H1 (cell line): ENCODE results near the gene LARP4. TPM values are rescaled to one million over a fixed set of nuclear protein-coding genes. Genes with fewer than 3 reads are reported as not detected.

ENCODE experiments used
- CTCF ChIA-PET: fragments of 300-600 bp; sonication (Branson Sonifier 250); formaldehyde crosslinking; loops from one replicate; lab custom pipeline; 2021; ENCODE audit not compliant: partially characterized antibody; lab: Charles Lee
- POLR2A ChIA-PET: fragments of 300-600 bp; sonication (Branson Sonifier 250); formaldehyde crosslinking; loops from one replicate; lab custom pipeline; 2021; ENCODE audit warnings: inconsistent platforms; ENCODE audit not compliant: partially characterized antibody; lab: Charles Lee
- DNase-seq, 2 experiments: peaks; one replicate each; pipeline versions ENCODE4 v3.0.0 to v3.0.0-alpha.2; 2010 to 2022; ENCODE audit warnings: low spot score in 2 of 2, low read depth in 1 of 2, mixed read lengths in 1 of 2
- FAIRE-seq: peaks from 2 replicates; lab custom pipeline; 2011; peaks lifted over from hg19 to GRCh38; lab: Jason Lieb, UNC
- H2AFZ ChIP-seq: 2 replicates; pipeline ENCODE4 v1.8.1; 2012; ENCODE audit warnings: low read length, inconsistent platforms
- H2AK5ac ChIP-seq: 2 replicates; pipeline ENCODE4 v1.6.1; 2013; ENCODE audit warnings: low read depth, low read length
- H2BK120ac ChIP-seq: replicated peaks from 2 replicates; pipeline ENCODE3; 2013; ENCODE audit warnings: low read depth, low read length, inconsistent platforms
- H2BK12ac ChIP-seq: 2 replicates; pipeline ENCODE4 v1.6.1; 2013; ENCODE audit warnings: low read depth, low read length
- H2BK15ac ChIP-seq: 2 replicates; pipeline ENCODE4 v1.6.1; 2013; ENCODE audit warnings: low read length
- H2BK20ac ChIP-seq: 2 replicates; pipeline ENCODE4 v1.6.1; 2013; ENCODE audit warnings: low read length
- H2BK5ac ChIP-seq: 2 replicates; pipeline ENCODE4 v1.6.1; 2013; ENCODE audit warnings: low read depth, low read length
- H3K14ac ChIP-seq: 2 replicates; pipeline ENCODE4 v1.6.1; 2013; ENCODE audit warnings: inconsistent platforms; ENCODE audit not compliant: insufficient read length
- H3K18ac ChIP-seq: 2 replicates; pipeline ENCODE4 v1.6.1; 2013; ENCODE audit warnings: low read length; ENCODE audit errors: extremely low read depth
- H3K23ac ChIP-seq: 2 replicates; pipeline ENCODE4 v1.6.1; 2013; ENCODE audit warnings: inconsistent platforms; ENCODE audit not compliant: insufficient read length
- H3K23me2 ChIP-seq: 2 replicates; pipeline ENCODE4 v1.6.1; 2013; ENCODE audit warnings: low read depth, low read length
- H3K27ac ChIP-seq: 2 replicates; pipeline ENCODE4 v1.6.1; 2011; ENCODE audit warnings: low read depth, low read length, inconsistent platforms
- H3K27me3 ChIP-seq, 4 experiments: replicated peaks in 1 of 4; 1 replicate in 1 of 4; 2 replicates in 3 of 4; pipeline versions ENCODE4 v1.6.1 to v1.8.1; 2011 to 2013; ENCODE audit warnings: low read length in 3 of 4, mild to moderate bottlenecking in 3 of 4, inconsistent platforms in 2 of 4, mixed read lengths in 2 of 4, moderate library complexity in 1 of 4; ENCODE audit not compliant: control insufficient read depth in 3 of 4, insufficient read depth in 3 of 4; ENCODE audit errors: extremely low read depth in 1 of 4
- H3K36me3 ChIP-seq, 4 experiments: 2 replicates each; pipeline versions ENCODE4 v1.6.1 to v1.8.1; 2011 to 2013; ENCODE audit warnings: mild to moderate bottlenecking in 4 of 4, low read length in 3 of 4, moderate library complexity in 2 of 4, control low read depth in 1 of 4, inconsistent platforms in 1 of 4; ENCODE audit not compliant: insufficient read depth in 4 of 4, control insufficient read depth in 2 of 4
- H3K4ac ChIP-seq: replicated peaks from 2 replicates; pipeline ENCODE3; 2013; ENCODE audit warnings: low read length, low read depth, mixed read lengths, inconsistent platforms; ENCODE audit not compliant: insufficient read length
- H3K4me1 ChIP-seq, 4 experiments: replicated peaks in 1 of 4; 1 replicate in 1 of 4; 2 replicates in 3 of 4; pipeline versions ENCODE4 v1.6.1 to v1.8.1; 2011 to 2013; ENCODE audit warnings: low read length in 3 of 4, inconsistent platforms in 2 of 4, mixed read lengths in 1 of 4; ENCODE audit not compliant: insufficient read depth in 4 of 4, control insufficient read depth in 3 of 4
- H3K4me2 ChIP-seq, 2 experiments: 2 replicates each; pipeline versions ENCODE4 v1.6.1 to v1.8.1; 2011 to 2013; ENCODE audit warnings: low read depth in 2 of 2, low read length in 2 of 2, control low read depth in 1 of 2, inconsistent platforms in 1 of 2, mild to moderate bottlenecking in 1 of 2; ENCODE audit not compliant: insufficient read depth in 1 of 2
- H3K4me3 ChIP-seq, 4 experiments: fragments of 200-600, 300-600 bp in 1 of 4; sonication (generic), shearing (Covaris generic), sonication (Bioruptor Twin) in 1 of 4; 2 replicates each; pipeline versions ENCODE4 v1.5.1 to v1.8.1; 2011 to 2016; ENCODE audit warnings: low read length in 4 of 4, low read depth in 3 of 4, control low read depth in 2 of 4, inconsistent platforms in 2 of 4, mild to moderate bottlenecking in 2 of 4, mixed read lengths in 1 of 4, moderate library complexity in 1 of 4; ENCODE audit not compliant: insufficient read depth in 2 of 4; ENCODE audit errors: extremely low read depth in 1 of 4
- H3K56ac ChIP-seq: replicated peaks from 2 replicates; pipeline ENCODE3; 2013; ENCODE audit warnings: low read depth, mild to moderate bottlenecking, mixed read lengths, low read length, inconsistent platforms; ENCODE audit not compliant: insufficient read length
- H3K79me1 ChIP-seq: 2 replicates; pipeline ENCODE4 v1.6.1; 2013; ENCODE audit warnings: low read depth, low read length, control low read depth
- H3K79me2 ChIP-seq, 2 experiments: 2 replicates each; pipeline versions ENCODE4 v1.6.1 to v1.8.1; 2012 to 2013; ENCODE audit warnings: low read length in 2 of 2, mild to moderate bottlenecking in 2 of 2, inconsistent platforms in 1 of 2; ENCODE audit not compliant: insufficient read depth in 2 of 2, control insufficient read depth in 1 of 2
- H3K9ac ChIP-seq, 4 experiments: replicated peaks in 1 of 4; 1 replicate in 1 of 4; 2 replicates in 3 of 4; pipeline versions ENCODE4 v1.6.1 to v1.8.1; 2011 to 2013; ENCODE audit warnings: low read depth in 3 of 4, low read length in 3 of 4, control low read depth in 2 of 4, mild to moderate bottlenecking in 2 of 4, moderate library complexity in 2 of 4, inconsistent platforms in 1 of 4; ENCODE audit errors: extremely low read depth in 1 of 4
- H3K9me3 ChIP-seq, 2 experiments: 2 replicates each; pipeline versions ENCODE4 v1.6.1 to v1.8.1; 2012 to 2013; ENCODE audit warnings: mild to moderate bottlenecking in 2 of 2, moderate library complexity in 2 of 2, control low read depth in 1 of 2, inconsistent platforms in 1 of 2, low read depth in 1 of 2, low read length in 1 of 2, mixed read lengths in 1 of 2; ENCODE audit not compliant: insufficient read depth in 2 of 2
- H4K20me1 ChIP-seq, 2 experiments: replicated peaks in 1 of 2; 2 replicates each; pipeline versions ENCODE3 to v1.8.1; 2011 to 2013; ENCODE audit warnings: inconsistent platforms in 2 of 2, low read length in 2 of 2, mild to moderate bottlenecking in 1 of 2; ENCODE audit not compliant: insufficient read depth in 2 of 2, control insufficient read depth in 1 of 2
- H4K5ac ChIP-seq: 2 replicates; pipeline ENCODE4 v1.6.1; 2013; ENCODE audit warnings: low read length, low read depth, mixed read lengths, inconsistent platforms; ENCODE audit not compliant: insufficient read length
- H4K8ac ChIP-seq: 2 replicates; pipeline ENCODE4 v1.8.0; 2013; ENCODE audit warnings: mild to moderate bottlenecking, moderate library complexity, low read length, inconsistent platforms; ENCODE audit not compliant: insufficient read depth; ENCODE audit errors: extremely low read depth
- H4K91ac ChIP-seq: replicated peaks from 2 replicates; pipeline ENCODE3; 2013; ENCODE audit warnings: low read length, mixed read lengths, inconsistent platforms; ENCODE audit not compliant: insufficient read length
- BACH1 ChIP-seq: IDR thresholded peaks from 2 replicates; pipeline ENCODE4 v1.6.1; 2012; ENCODE audit warnings: low read length, improper control_type of control experiment
- EP300 ChIP-seq, 2 experiments: IDR thresholded peaks; 1 replicate in 1 of 2; 2 replicates in 1 of 2; pipeline ENCODE4 v1.6.1; 2011 to 2012; ENCODE audit warnings: low read depth in 2 of 2, low read length in 2 of 2, mild to moderate bottlenecking in 2 of 2, borderline replicate concordance in 1 of 2, inconsistent platforms in 1 of 2, moderate library complexity in 1 of 2
- FOSL1 ChIP-seq: IDR thresholded peaks from 2 replicates; pipeline ENCODE4 v1.6.1; 2011; ENCODE audit warnings: mild to moderate bottlenecking, low read depth, low read length, moderate library complexity; ENCODE audit not compliant: insufficient read depth
- KDM5A ChIP-seq: fragments of 200-600 bp; IDR thresholded peaks from 2 replicates; pipeline ENCODE4 v1.7.1; 2012; ENCODE audit warnings: mild to moderate bottlenecking, low read length, inconsistent platforms, mixed read lengths
- RNF2 ChIP-seq: fragments of 200-900, 300-1000 bp; sonication (generic); IDR thresholded peaks from 2 replicates; pipeline ENCODE4 v1.7.1; 2016; ENCODE audit warnings: borderline replicate concordance, low read depth, mild to moderate bottlenecking, antibody characterized with exemption, low read length; ENCODE audit not compliant: poor library complexity, severe bottlenecking; ENCODE audit errors: missing control alignments
- SP4 ChIP-seq: IDR thresholded peaks from 2 replicates; pipeline ENCODE4 v1.6.1; 2012; ENCODE audit warnings: low read length, inconsistent platforms
- TEAD4 ChIP-seq: IDR thresholded peaks from 2 replicates; pipeline ENCODE4 v1.6.1; 2012; ENCODE audit warnings: low read depth, low read length, inconsistent platforms, mixed read lengths
- ZNF274 ChIP-seq: IDR thresholded peaks from 2 replicates; pipeline ENCODE4 v1.7.0; 2012; ENCODE audit warnings: low read length, borderline replicate concordance; ENCODE audit errors: extremely low read depth
- WGBS, 2 experiments: shearing (Covaris generic) in 1 of 2; methylation state at CpG; one replicate each; pipeline versions ENCODE4 v1.1.6 to v1.1.7; 2013 to 2015; ENCODE audit warnings: low lambda C conversion rate in 2 of 2, mixed read lengths in 2 of 2, inconsistent platforms in 1 of 2, low coverage in 1 of 2, missing lambda C conversion rate in 1 of 2; ENCODE audit not compliant: insufficient replicate concordance in 2 of 2, insufficient coverage in 1 of 2, insufficient read length in 1 of 2; ENCODE audit errors: extremely low coverage in 1 of 2, missing lambda C conversion rate in 1 of 2; 5-methylcytosine and 5-hydroxymethylcytosine counted together
- polyA plus RNA-seq, 7 experiments: library from polyadenylated mRNA; depleted of rRNA in 3 of 7; stranded (reverse) in 5 of 7; unstranded in 2 of 7; fragments of >200 nt in 5 of 7; fragments of 200-250 nt in 2 of 7; gene quantifications; 1 replicate in 5 of 7; 2 replicates in 1 of 7; 4 replicates in 1 of 7; pipeline versions ENCODE4 v1.2.1 to v1.2.3, GENCODE V29; 2011 to 2013; ENCODE audit warnings: missing spikeins in 2 of 7, mixed read lengths in 2 of 7
- total RNA-seq: library from RNA; stranded (reverse); fragmentation: NEBNext Ultra II Directional; extraction: Animal tissue kit (Norgen Biotek cat#: 25700); gene quantifications from 2 replicates; pipeline ENCODE4 v1.2.1, GENCODE V29; 2021

The LARP4 gene
- total and polyA plus RNA-seq, 2 of the 8 experiments (the other 6 are each of a cell fraction or from before 2014, with no cell fraction given), result 12.8 to 93.9 TPM

DNA sequence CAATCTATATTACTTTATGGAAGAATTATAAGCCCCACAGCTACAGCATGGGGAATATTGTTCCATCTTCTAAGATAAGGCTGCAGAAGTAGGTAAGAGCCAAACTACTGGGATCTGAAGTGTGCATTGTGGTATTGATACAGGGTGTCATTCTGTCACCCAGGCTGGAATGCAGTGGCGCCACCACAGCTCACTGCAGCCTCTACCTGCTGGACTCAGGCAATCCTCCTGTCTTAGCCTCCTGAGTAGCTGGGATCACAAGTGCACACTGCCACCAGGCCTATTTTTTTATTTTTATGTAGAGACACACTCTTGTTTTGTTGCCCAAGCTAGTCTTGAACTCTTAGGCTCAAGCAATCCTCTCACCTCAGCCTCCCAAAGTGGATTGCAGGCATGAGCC, 82.8 kb downstream of the LARP4 start:
- Histone ChIP-seq H3K14ac (no peak overlapping the region), H4K20me1 (no peaks in the 10 kb centered on the region), H3K36me3 (no peaks in the 10 kb centered on the region), H2BK12ac (no peak overlapping the region), H2BK5ac (no peak overlapping the region), H2BK20ac (no peak overlapping the region), H3K9me3 (no peaks in the 10 kb centered on the region), H3K56ac (no peak overlapping the region), H3K23ac (no peak overlapping the region), H2BK120ac (no peak overlapping the region), H3K79me2 (no peaks in the 10 kb centered on the region), H3K4ac (no peak overlapping the region), H2BK15ac (no peak overlapping the region), H3K27ac (no peak overlapping the region), H4K8ac (no peak overlapping the region), H3K79me1 (no peaks in the 10 kb centered on the region), H2AFZ (no peak overlapping the region), H4K91ac (no peak overlapping the region), H2AK5ac (no peak overlapping the region), H3K9ac (no peak overlapping the region), H3K4me3 (no peak overlapping the region), H3K23me2 (no peaks in the 10 kb centered on the region), H3K27me3 (no peaks in the 10 kb centered on the region), H4K5ac (no peak overlapping the region), H3K4me2 (no peak overlapping the region), H3K4me1 (no peaks in the 10 kb centered on the region), H3K18ac (no peak overlapping the region)
- POLR2A ChIA-PET, result no interaction called here
- FAIRE-seq, result no peak
- WGBS, 2 experiments, result 93% methylated on average over 1 of the region's 1 CpG; no CpG with 5 or more reads in 1 of the 2 experiments
- DNase-seq, result no peak
- CTCF ChIA-PET, result interaction anchor here (0.6 to 1.0 kb wide), 3 partner anchors 21 to 374 kb away, joined by 3 read pairs; partner anchors contain the start of gene DIP2B
- TF ChIP-seq TEAD4, result no peak
- TF ChIP-seq ZNF274, result no peak
- no peak for TF ChIP-seq RNF2
- TF ChIP-seq FOSL1, result no peak
- TF ChIP-seq EP300 (IDR thresholded peaks at IDR 0.05; ENCODE audit: borderline replicate concordance in 1 of 2, low read depth in 2 of 2, low read length in 2 of 2), result no peak
- TF ChIP-seq BACH1, result no peak
- TF ChIP-seq KDM5A, result no peak
- no peak for TF ChIP-seq SP4
